ENCODE results near the gene NACA2.

The NACA2 gene

GRCh38 chr17:61543786-61544415 is 47.1 kb downstream of the NACA2 start:
- DNase-seq: no peak

- DNase-seq: no peak
Observed at GRCh38 chr17:61542027-61542426, 49.0 kb downstream of the NACA2 start.

GRCh38 chr17:61540874-61541273 is 50.1 kb downstream of the NACA2 start:
- DNase-seq: no peak

Data from hematopoietic multipotent progenitor cell treated with erythropoietin and hydrocortisone succinate and interleukin-3 and kit ligand, for 6 days (in vitro differentiated cells).